HG03135 (cell line): ENCODE data around the gene ZRANB3.
A peak's percentile ranks its signal among the peaks of the same experiment; 100 is the strongest.
"Not testable (repeated sequence)": the region's sequence is repeated elsewhere in the genome, so short reads cannot be mapped to it uniquely, and the experiment has no call there.

Source experiments
- ATAC-seq: cut with Tn5 transposase; IDR thresholded peaks from one replicate; pipeline ENCODE4 v1.9.1; 2021; ENCODE audit warnings: mild to moderate bottlenecking, moderate library complexity; ENCODE audit not compliant: unreplicated experiment

Gene ZRANB3

DNA sequence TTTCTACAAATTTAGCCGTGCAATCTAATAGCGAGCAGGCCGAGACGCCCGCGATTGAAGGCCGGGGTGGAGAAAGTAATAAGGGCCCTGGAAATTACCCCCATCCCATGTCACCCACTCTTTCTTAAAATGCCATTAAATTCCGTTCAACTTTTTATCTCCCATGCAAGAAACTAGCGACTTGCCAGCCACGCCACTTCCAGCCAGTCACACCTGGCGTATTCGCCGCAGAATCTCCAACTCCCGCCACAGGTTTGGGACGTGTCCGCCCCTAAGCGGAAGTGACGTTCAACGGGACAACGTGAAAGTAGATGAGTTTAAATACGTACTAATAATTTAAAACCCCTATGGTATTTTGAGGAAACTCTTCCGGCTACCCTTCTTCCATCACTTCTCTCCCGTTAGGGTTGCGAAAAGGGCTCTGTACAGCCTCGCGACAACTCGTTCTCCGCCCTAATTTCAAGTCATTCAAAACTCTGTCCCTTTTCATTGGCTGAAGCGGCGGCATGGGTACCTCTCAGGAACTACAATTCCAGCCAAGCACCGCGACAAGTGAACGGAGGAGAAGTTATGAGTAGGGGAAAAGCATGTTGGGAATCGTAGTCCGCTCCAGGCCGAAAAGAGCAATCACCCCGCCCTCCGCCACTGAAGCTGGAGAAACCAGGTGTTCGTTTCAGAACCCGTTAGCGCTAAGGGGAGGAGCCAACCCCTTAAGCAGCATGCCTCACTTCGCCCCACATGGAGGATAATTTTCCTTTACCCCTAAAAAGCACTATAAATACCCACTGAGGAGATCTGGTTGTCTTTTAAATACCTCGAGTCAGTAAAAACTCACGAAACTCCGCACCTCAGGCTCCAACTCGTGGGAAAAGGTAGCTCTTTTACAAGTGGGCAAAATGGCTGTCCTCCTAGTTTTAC lies at the start of gene ZRANB3:
Gene ZRANB3, minus strand, starts transcription at position 906 of the 918 bp plus-strand sequence.
- peak; percentile 65 for ATAC-seq

GRCh38 chr2:135573620-135574019 lies 42.6 kb upstream of the ZRANB3 start:
- ATAC-seq, result no peak

DNA sequence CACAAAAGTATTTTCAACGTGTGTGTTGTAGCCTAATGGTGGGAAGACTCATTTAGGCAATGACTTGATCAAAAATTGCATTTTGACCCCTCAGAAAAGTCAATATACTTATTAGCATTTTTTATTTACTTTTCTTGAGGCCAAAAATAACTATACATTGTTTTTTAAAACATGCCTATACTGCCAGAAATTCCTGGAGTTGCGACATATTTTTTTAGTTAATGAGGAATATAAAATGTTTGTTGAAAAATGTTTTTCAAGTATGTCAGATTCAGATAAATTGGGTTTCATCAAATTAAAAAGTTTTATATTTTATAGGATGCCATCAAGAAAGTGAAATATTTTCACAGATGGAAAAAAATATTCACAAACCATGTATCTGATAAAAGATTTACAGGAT lies 39.9 kb upstream of the ZRANB3 start:
- no peak for ATAC-seq

- ATAC-seq, result no peak
Measured at GRCh38 chr2:135563793-135564192, 32.8 kb upstream of the ZRANB3 start.

DNA sequence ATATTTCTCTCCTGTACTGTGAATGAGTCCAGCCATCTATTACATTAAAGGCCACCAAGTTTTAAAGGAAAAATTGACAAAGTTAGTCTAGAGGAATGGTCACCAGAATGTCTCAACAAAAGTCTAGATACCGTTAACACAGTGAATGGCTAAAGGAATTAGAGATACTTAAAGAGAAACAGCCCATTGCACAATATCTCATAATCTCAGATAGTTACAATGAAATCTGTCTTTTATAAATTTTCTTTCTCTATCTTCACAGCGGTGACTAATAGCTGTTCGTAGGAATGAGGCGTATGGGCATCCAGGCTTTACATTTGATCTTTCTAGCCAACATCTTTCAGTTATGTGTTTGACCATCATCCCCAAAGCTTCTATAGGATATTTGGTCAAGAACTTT lies 30.9 kb upstream of the ZRANB3 start:
- no peak for ATAC-seq

DNA sequence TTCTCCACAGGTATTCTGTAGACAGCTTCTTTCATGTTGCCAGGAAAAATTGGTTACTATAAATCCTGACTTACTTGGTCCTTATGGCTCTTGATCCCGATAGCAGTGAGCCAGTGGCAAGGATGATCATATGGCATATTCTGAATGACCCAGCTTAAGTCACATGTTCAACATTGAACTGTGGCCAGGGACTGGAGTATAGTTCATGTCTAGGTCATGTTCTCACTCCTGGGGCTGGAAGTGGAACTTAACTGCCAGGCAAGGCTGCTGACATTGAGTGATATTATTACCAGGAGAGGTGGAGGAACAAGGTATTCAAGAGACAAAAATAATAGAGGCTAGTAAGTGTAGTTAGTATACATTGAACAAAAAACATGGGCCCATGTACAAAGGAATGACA lies 26.5 kb upstream of the ZRANB3 start:
- ATAC-seq, result no peak

- ATAC-seq, result no peak
Measured at GRCh38 chr2:135555311-135555710, 24.3 kb upstream of the ZRANB3 start.

DNA sequence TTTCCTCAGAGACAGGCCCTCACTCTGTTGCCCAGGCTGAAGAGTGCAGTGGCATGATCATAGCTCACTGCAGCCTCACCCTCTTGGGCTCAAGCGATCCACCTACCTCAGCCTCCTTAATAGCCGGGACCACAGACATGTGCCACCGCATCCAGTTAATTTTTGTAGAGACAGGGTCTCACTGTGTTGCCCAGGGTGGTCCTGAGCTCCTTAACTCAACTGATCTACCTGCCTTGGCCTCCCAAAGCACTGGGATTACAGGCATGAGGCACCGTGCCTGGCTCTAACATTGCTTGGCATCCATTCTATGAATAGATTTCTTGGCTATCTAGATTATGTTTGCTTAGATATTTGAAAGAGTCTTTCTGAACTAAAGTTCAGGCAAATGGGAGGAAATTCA lies 21.9 kb upstream of the ZRANB3 start:
- no peak for ATAC-seq

DNA sequence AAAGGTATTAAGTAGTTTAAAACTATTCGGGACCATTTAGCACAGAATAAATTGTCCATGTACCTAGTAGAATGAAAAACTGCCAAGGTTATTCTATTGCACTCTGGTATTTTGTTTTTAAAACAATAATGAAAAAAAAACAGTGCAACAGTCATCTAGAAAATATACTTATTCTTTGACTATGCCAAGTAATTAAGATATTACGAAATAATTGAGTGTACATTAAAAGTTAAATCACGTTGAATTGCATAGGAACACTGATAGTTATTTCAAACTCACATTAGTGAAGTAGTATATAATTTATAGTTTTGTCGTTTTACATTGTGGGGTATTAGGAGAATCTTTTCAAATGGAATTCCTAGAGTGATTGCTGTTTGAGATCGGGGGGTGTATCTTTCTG lies 20.3 kb upstream of the ZRANB3 start:
- no peak for ATAC-seq

DNA sequence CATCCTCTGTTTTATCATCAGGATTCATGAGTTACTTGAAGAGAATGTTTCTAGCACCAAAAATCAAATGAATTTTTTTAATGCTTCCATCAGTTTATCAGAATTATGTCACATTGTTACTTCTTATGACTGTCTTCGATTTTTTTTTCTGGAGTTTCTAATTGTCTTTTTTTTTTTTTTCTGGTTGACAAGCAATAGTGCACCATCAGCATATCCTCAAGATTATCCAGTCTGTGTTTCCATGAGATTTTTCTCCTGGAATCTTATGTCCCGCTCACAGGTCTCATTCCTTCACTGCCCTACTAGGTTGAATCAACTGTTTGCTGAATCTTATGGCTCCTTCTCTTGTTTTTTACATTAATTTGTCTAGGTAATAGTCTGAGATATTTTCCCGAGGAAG lies 16.3 kb upstream of the ZRANB3 start:
- no peak for ATAC-seq

DNA sequence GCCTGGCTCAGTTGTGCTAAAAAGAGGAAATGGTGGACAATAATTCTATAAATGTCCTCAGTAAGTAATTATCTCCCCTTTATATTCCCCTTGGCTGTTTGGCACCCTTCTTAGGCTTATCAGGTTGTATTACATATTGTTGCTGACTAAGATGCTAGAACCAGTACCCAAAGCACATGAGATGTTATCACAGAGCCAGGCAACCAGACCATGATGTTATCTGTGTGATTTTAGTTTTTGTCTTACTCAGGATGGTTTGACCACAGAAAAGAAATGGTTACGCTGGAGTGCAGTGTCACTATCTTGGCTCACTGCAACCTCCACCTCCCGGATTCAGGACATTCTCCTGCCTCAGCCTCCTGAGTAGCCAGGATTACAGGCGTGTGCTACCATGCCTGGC lies 15.4 kb upstream of the ZRANB3 start:
- ATAC-seq, result no peak

- not testable (repeated sequence) for ATAC-seq
Measured at GRCh38 chr2:135533545-135533944, 2.5 kb upstream of the ZRANB3 start.

DNA sequence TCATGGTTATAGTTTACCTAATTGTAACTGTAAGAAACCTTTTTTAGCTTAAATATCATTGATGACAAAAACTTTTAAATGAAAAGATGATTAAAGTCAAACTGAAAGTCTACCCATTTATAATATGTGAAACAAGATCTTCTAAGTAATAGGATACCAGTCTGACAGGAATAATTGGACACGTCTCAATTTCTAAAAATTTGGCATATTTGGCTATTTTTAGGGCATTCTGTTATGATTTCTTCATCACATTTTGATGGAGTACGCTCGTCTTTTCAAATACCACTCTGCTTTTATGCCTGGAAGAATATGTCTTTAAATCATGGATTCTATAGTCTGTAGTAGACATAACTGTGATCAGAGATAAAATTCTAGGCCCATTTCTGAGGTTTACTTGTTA lies 1.6 kb upstream of the ZRANB3 start:
- ATAC-seq, result no peak

DNA sequence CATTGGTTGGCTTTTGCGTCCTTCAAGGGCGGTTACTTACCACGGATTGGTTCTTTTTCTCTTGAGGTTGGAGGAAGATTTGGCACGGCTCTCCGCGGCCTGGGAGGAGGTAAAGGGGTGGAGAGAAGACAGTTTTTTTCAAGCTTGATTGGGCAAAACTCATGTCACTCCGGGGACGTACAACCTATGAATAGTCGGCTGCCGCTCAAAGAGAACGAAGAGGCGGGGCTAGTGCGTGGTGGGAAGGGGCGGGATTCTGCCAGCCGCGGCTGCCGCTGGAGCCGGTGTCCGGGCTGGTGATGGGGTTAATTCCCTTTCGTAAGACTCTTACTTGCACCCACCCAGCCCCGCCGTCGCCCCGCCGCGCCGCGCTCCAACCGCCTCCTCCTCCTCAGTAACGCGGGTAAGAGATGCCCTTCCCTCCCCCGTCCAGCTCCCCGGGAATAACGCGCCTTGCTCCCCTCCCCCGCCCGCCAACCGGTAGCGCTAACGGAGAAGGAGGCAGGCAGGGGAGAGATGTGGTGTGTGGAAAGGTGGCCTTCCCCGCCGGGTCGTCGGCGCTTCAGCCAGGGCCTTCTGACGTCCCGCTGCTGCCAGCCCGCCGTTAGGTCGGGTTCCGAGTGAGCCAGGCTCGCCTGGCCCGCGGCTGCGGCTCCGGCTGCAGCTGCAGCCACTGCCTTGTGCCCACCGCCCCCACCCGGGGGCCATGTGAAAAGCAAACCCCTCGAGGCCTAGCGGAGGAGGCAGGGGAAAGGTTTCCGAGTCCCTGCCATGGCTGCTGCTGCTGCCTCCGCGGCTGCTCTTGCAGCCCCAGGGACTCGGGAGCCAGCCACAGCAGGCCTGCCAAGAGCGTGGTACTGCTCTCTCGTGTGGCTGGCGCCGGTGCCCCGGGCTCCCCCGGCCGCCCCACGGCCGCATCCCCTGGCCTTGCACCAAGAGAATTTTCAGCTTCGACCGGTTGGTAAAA lies 496 bp upstream of the ZRANB3 start, which contains the start of gene R3HDM1:
Gene R3HDM1, plus strand, starts transcription at position 254 of the 967 bp plus-strand sequence. CDS start 73,362 bp downstream, outside the sequence.
- ATAC-seq, result peak; percentile 78

DNA sequence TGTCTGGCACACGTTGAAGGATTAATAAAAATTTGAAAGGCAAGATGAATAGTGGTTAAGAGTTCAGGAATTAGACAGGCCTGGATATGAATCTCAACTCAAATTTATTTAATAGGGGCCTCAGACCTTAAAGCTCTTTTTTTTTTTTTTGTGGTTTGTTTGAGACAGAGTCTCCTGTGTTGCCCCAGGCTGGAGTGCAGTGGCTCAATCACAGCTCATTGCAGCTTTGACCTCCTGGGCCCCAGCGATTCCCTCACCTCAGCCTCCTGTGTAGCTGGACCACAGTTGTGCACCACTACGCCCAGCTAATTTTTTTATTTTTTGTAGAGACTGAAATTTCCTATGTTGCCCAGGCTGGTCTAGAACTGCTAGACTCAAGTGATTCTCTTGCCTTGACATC lies 3.0 kb downstream of the ZRANB3 start:
- ATAC-seq, result no peak

- ATAC-seq, result peak; percentile 26
Measured at GRCh38 chr2:135525786-135526185, 5.2 kb downstream of the ZRANB3 start.

DNA sequence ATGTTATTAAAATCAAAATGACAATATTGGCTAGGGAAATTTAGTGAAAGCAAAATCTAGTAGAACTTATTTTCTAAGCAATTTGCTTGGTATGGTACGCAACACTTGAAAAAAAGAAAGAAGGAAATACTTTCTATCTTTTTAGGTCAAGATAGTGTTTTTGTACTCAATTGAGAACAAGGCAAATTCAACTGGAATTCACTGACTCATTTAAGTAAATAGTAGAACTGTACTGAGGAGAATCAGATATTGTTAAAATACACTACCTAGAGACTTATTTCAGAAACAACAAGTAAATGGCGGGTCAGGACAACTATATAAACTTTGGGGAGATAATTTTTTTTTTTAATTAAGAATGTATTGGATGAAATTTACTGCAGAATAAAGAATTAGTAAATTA lies 18.9 kb downstream of the ZRANB3 start:
- ATAC-seq, result no peak

DNA sequence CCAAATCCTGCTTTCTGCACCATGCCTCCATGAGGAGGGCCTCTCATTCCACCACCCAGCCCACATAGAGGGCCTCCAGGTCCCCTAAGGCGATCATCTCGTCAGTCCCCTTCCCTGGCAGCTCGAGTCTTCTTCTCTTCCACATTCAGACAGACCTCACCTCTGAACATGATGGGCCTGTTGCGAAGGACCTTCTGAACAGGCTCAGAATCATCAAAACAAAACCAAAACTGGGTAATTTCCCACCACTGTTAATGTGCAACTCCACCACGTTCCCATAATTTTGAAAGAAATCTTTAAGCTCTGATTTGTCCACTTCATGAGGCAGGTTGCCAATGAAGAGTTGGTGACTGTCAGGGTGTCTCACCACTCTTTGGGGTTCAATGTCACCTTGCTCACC lies 20.4 kb downstream of the ZRANB3 start:
- ATAC-seq, result no peak

GRCh38 chr2:135504811-135505210 lies 26.2 kb downstream of the ZRANB3 start:
- no peak for ATAC-seq

DNA sequence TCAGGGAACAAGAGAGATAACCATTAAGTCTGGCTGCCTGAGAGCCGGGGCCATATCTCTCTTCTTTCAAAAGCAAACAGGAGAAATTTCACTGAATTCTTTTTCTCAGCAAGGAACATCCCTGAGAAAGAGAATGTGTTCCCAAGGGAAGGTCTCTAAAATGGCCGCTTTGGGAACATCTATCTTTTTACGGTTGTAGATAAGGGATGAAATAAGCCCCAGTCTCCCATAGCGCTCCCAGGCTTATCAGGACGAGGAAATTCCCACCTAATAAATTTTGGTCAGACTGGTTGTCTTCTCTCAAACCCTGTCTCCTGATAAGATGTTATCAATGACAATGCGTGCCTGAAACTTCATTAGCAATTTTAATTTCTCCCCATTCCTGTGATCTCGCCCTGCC lies 32.4 kb downstream of the ZRANB3 start:
- ATAC-seq, result not testable (repeated sequence)

- ATAC-seq, result no peak
Measured at GRCh38 chr2:135494917-135495316, 36.1 kb downstream of the ZRANB3 start.
